Gastroesophageal sphincter (tissue), 3 donors: ENCODE results near the gene PWWP2B.

Source experiments
- POLR2A ChIP-seq, 2 donors: fragments of 450-650 bp; IDR thresholded peaks; one replicate each; pipeline ENCODE4 v1.6.1; 2017; ENCODE audit warnings: antibody characterized with exemption in 2 of 2, mild to moderate bottlenecking in 2 of 2, moderate library complexity in 1 of 2
- TF ChIP-seq, protein P1 (sequence below), 4 experiments: fragments of 200-600 bp in 2 of 4; fragments of 450-650 bp in 2 of 4; sonication (generic) in 1 of 4; IDR thresholded peaks; one replicate each; pipeline ENCODE4 v1.5.1; 2017 to 2019; ENCODE audit warnings: antibody characterized with exemption in 4 of 4, mild to moderate bottlenecking in 2 of 4, moderate library complexity in 2 of 4

DNA sequence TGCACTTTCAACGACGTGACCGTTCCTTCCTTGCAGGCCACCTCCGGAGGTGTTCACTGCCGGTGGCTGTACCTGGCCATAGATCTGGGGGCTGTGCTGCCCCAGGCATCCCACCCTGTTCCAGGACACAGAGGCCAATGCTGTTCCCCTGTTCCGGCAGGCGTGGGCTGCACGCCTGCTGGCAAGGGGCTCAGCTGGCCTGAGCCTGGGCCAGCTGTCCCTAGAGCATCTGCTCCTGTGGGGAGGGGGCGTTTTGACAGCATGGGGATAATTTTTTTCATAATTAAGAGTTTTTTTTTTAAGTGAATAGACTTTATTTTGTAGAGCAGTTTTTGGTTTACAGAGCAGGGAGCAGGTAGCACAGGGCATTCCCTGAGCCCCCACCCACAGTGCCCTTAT is 28.8 kb downstream of the PWWP2B start:
- TF ChIP-seq, protein P1, sequence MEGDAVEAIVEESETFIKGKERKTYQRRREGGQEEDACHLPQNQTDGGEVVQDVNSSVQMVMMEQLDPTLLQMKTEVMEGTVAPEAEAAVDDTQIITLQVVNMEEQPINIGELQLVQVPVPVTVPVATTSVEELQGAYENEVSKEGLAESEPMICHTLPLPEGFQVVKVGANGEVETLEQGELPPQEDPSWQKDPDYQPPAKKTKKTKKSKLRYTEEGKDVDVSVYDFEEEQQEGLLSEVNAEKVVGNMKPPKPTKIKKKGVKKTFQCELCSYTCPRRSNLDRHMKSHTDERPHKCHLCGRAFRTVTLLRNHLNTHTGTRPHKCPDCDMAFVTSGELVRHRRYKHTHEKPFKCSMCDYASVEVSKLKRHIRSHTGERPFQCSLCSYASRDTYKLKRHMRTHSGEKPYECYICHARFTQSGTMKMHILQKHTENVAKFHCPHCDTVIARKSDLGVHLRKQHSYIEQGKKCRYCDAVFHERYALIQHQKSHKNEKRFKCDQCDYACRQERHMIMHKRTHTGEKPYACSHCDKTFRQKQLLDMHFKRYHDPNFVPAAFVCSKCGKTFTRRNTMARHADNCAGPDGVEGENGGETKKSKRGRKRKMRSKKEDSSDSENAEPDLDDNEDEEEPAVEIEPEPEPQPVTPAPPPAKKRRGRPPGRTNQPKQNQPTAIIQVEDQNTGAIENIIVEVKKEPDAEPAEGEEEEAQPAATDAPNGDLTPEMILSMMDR (IDR thresholded peaks at IDR 0.05) = no peak
- no peak for TF ChIP-seq POLR2A (IDR thresholded peaks at IDR 0.05)
